GM12878 (cell line): ENCODE measurements around the gene MPP2. TPM values are rescaled to one million over a fixed set of nuclear protein-coding genes. Genes with fewer than 3 reads are reported as not detected.

Experiments used
- ATAC-seq: fragments of 200-7000 bp; cut with Tn5 transposase; 3 replicates; pipeline ENCODE4 v1.9.1; 2020; ENCODE audit warnings: mild to moderate bottlenecking, moderate library complexity
- BruUV-seq: library from RNA; stranded (reverse); fragments of 400-500 nt; replicated peaks from 2 replicates; lab custom pipeline; 2021; lab: Mats Ljungman, UMichigan
- CTCF ChIA-PET: fragments of 300-600 bp; sonication (Branson Sonifier 250); formaldehyde crosslinking; extraction: SDS; loops from one replicate; lab custom pipeline; 2021; ENCODE audit warnings: inconsistent platforms; lab: Yijun Ruan, JAX
- POLR2A ChIA-PET: fragments of 350-600 bp; formaldehyde crosslinking; extraction: SDS; loops from one replicate; lab custom pipeline; 2021; ENCODE audit warnings: inconsistent platforms; lab: Charles Lee
- RAD21 ChIA-PET: fragments of 300-600 bp; sonication (Branson Sonifier 250); formaldehyde crosslinking; loops from one replicate; lab custom pipeline; 2023; ENCODE audit warnings: antibody characterized with exemption; ENCODE audit not compliant: unreplicated experiment; lab: Charles Lee
- SMC1A ChIA-PET: fragments of 300-600 bp; sonication (Branson Sonifier 250); formaldehyde crosslinking; loops from one replicate; lab custom pipeline; 2023; ENCODE audit not compliant: unreplicated experiment, uncharacterized antibody; lab: Charles Lee
- DNase-seq: peaks from one replicate; pipeline ENCODE4 v3.0.0-alpha.2; 2011; ENCODE audit warnings: low read depth, low spot score
- FAIRE-seq: peaks from 3 replicates; lab custom pipeline; 2011; peaks lifted over from hg19 to GRCh38; lab: Jason Lieb, UNC
- H2AFZ ChIP-seq: 2 replicates; pipeline ENCODE4 v1.6.0; 2011; ENCODE audit warnings: low read depth, low read length, control low read depth; ENCODE audit not compliant: control insufficient read depth
- H3K27ac ChIP-seq: 2 replicates; pipeline ENCODE4 v1.5.1; 2011; ENCODE audit warnings: control low read depth; ENCODE audit not compliant: control insufficient read depth, insufficient read depth
- H3K27me3 ChIP-seq, 2 experiments: replicated peaks in 1 of 2; 2 replicates each; pipeline versions ENCODE4 v1.6.0 to v1.6.1; 2011; ENCODE audit warnings: low read length in 1 of 2; ENCODE audit not compliant: control insufficient read depth in 2 of 2, insufficient read depth in 2 of 2
- H3K36me3 ChIP-seq, 2 experiments: 2 replicates each; pipeline ENCODE4 v1.5.1; 2011; ENCODE audit warnings: low read length in 1 of 2; ENCODE audit not compliant: control insufficient read depth in 2 of 2, insufficient read depth in 2 of 2
- H3K4me1 ChIP-seq: 2 replicates; pipeline ENCODE4 v1.6.1; 2011; ENCODE audit warnings: mild to moderate bottlenecking, low read length, moderate library complexity, mixed read lengths; ENCODE audit not compliant: control insufficient read depth, insufficient read depth
- H3K4me2 ChIP-seq: 2 replicates; pipeline ENCODE4 v1.6.0; 2011; ENCODE audit warnings: control low read depth; ENCODE audit not compliant: control insufficient read depth, insufficient read depth
- H3K4me3 ChIP-seq: fragments of 200-600 bp; sonication (generic); 2 replicates; pipeline ENCODE4 v1.5.1; 2016
- H3K79me2 ChIP-seq: 2 replicates; pipeline ENCODE4 v1.6.0; 2011; ENCODE audit warnings: low read length; ENCODE audit not compliant: control insufficient read depth, insufficient read depth
- H3K9ac ChIP-seq: 2 replicates; pipeline ENCODE4 v1.8.0; 2011; ENCODE audit warnings: low read length, control low read depth, mixed read lengths; ENCODE audit not compliant: control insufficient read depth, insufficient read depth
- H3K9me3 ChIP-seq: replicated peaks from 3 replicates; pipeline ENCODE4 v1.5.1; 2011; ENCODE audit warnings: mild to moderate bottlenecking, low read length; ENCODE audit not compliant: control insufficient read depth, insufficient read depth
- H4K20me1 ChIP-seq: 2 replicates; pipeline ENCODE4 v1.6.0; 2011; ENCODE audit not compliant: control insufficient read depth, insufficient read depth
- DPF2 ChIP-seq: fragments of 450-650 bp; IDR thresholded peaks from 2 replicates; pipeline ENCODE4 v1.6.1; 2017; ENCODE audit warnings: mild to moderate bottlenecking
- E2F8 ChIP-seq: fragments of 450-650 bp; IDR thresholded peaks from 2 replicates; pipeline ENCODE4 v1.6.1; 2018; ENCODE audit warnings: mild to moderate bottlenecking, low read depth, moderate library complexity; ENCODE audit not compliant: partially characterized antibody
- E4F1 ChIP-seq: fragments of 450-650 bp; IDR thresholded peaks from 2 replicates; pipeline ENCODE4 v1.6.1; 2018; ENCODE audit warnings: borderline replicate concordance, mild to moderate bottlenecking; ENCODE audit not compliant: partially characterized antibody
- EED ChIP-seq: sonication (generic); IDR thresholded peaks from 2 replicates; pipeline ENCODE4 v1.6.1; 2016; ENCODE audit warnings: antibody characterized with exemption, low read depth
- GABPA ChIP-seq: IDR thresholded peaks from 2 replicates; pipeline ENCODE4 v1.6.1; 2014; ENCODE audit warnings: antibody characterized with exemption, low read depth, mild to moderate bottlenecking, inconsistent platforms
- JUNB ChIP-seq: IDR thresholded peaks from 2 replicates; pipeline ENCODE4 v1.6.1; 2016; ENCODE audit warnings: antibody characterized with exemption, mild to moderate bottlenecking
- MYB ChIP-seq: fragments of 150-350 bp; IDR thresholded peaks from 2 replicates; pipeline ENCODE4 v1.6.1; 2014; ENCODE audit warnings: mild to moderate bottlenecking, low read depth, low read length, borderline replicate concordance
- MYC ChIP-seq: IDR thresholded peaks from 2 replicates; pipeline ENCODE4 v1.6.1; 2011; ENCODE audit warnings: mild to moderate bottlenecking, low read length, moderate library complexity, inconsistent platforms; ENCODE audit not compliant: insufficient read depth, insufficient replicate concordance, insufficient read length, severe bottlenecking
- POLR2A ChIP-seq: IDR thresholded peaks from 2 replicates; pipeline ENCODE4 v1.6.1; 2011; ENCODE audit warnings: low read depth, mild to moderate bottlenecking, low read length
- POLR2AphosphoS2 ChIP-seq: IDR thresholded peaks from 2 replicates; pipeline ENCODE4 v1.6.1; 2011; ENCODE audit warnings: low read depth, mild to moderate bottlenecking, low read length, improper control_type of control experiment, moderate library complexity
- PRDM15 ChIP-seq: fragments of 450-650 bp; formaldehyde crosslinking; IDR thresholded peaks from 2 replicates; pipeline ENCODE4 v1.4.0; 2020; ENCODE audit warnings: mild to moderate bottlenecking, moderate library complexity
- RB1 ChIP-seq: fragments of 450-650 bp; formaldehyde crosslinking; IDR thresholded peaks from 2 replicates; pipeline ENCODE4 v1.6.1; 2017; ENCODE audit warnings: mild to moderate bottlenecking, borderline replicate concordance
- STAT3 ChIP-seq: IDR thresholded peaks from 2 replicates; pipeline ENCODE4 v1.6.1; 2011; ENCODE audit warnings: low read depth, low read length, improper control_type of control experiment
- SUPT20H ChIP-seq: IDR thresholded peaks from 2 replicates; pipeline ENCODE4 v1.6.1; 2011; ENCODE audit warnings: low read depth, mild to moderate bottlenecking, low read length, moderate library complexity, borderline replicate concordance; ENCODE audit not compliant: control insufficient read depth
- TARDBP ChIP-seq: IDR thresholded peaks from 2 replicates; pipeline ENCODE4 v1.6.1; 2016; ENCODE audit warnings: borderline replicate concordance
- TBL1XR1 ChIP-seq: IDR thresholded peaks from 2 replicates; pipeline ENCODE4 v1.6.1; 2012; ENCODE audit warnings: low read depth, low read length, improper control_type of control experiment
- YY1 ChIP-seq: IDR thresholded peaks from 2 replicates; pipeline ENCODE4 v1.6.1; 2011; ENCODE audit warnings: low read depth, mild to moderate bottlenecking, low read length
- WGBS: methylation state at CpG from one replicate; pipeline ENCODE4 v1.1.6; 2016; ENCODE audit warnings: low lambda C conversion rate; ENCODE audit not compliant: insufficient replicate concordance, insufficient coverage; ENCODE audit errors: missing lambda C conversion rate; 5-methylcytosine and 5-hydroxymethylcytosine counted together
- in situ Hi-C: fragments of 300-500 bp; cut with MboI; formaldehyde crosslinking; loops from 9 replicates; pipeline ENCODE4 v1.14.3; 2018; ENCODE audit warnings: mixed read lengths
- intact Hi-C: fragments of 100-400 bp; cut with micrococcal nuclease; formaldehyde crosslinking; loops from one replicate; pipeline ENCODE4 v1.14.2; 2022; ENCODE audit not compliant: unreplicated experiment
- polyA plus RNA-seq, 11 experiments: library from polyadenylated mRNA; depleted of rRNA in 4 of 11; unstranded in 6 of 11; stranded (reverse) in 5 of 11; fragments of >200 nt; fragmentation: Nextera tagmentation in 4 of 11; fragmentation: Illumina TruSeq in 1 of 11; extraction: Ambion mirVana in 4 of 11; extraction: Trizol in 1 of 11; gene quantifications; 1 replicate in 1 of 11; 2 replicates in 10 of 11; pipeline versions ENCODE4 v1.2.1 to v1.2.3, GENCODE V29; 2011 to 2016; ENCODE audit warnings: inconsistent platforms in 2 of 11, missing spikeins in 2 of 11, low read depth in 1 of 11
- total RNA-seq, 4 experiments: library from RNA; depleted of rRNA in 3 of 4; stranded (reverse); fragments of >200 nt in 3 of 4; fragmentation: Illumina TruSeq in 1 of 4; extraction: Trizol in 1 of 4; gene quantifications; 2 replicates each; pipeline versions ENCODE4 v1.2.1 to v1.2.3, GENCODE V29; 2013 to 2021

Gene MPP2
- total and polyA plus RNA-seq, 10 of the 15 experiments (the other 5 are each of a cell fraction or from before 2014, with no cell fraction given), result 0.02 to 0.23 (median 0.15) TPM; not detected in 2

GRCh38 chr17:43936434-43936833 lies 29.1 kb upstream of the MPP2 start:
- Histone ChIP-seq H3K27ac (no peak overlapping the region), H3K36me3 (no peaks in the 10 kb centered on the region), H3K27me3 (no peaks in the 10 kb centered on the region; a peak in 1 of 4 replicates), H3K9ac (no peak overlapping the region), H3K4me2 (no peak overlapping the region), H2AFZ (no peak overlapping the region), H3K4me3 (no peak overlapping the region), H3K4me1 (no peaks in the 10 kb centered on the region), H4K20me1 (no peaks in the 10 kb centered on the region), H3K9me3 (no peaks in the 10 kb centered on the region), H3K79me2 (no peaks in the 10 kb centered on the region)
- ChIA-PET RAD21 (no interaction called here), CTCF (interaction anchor here (1.1 kb wide), 1 partner anchor 34 kb away, joined by 3 read pairs; no protein-coding TSS in a partner anchor), POLR2A (no interaction called here), SMC1A (no interaction called here)
- ATAC-seq (no peak), FAIRE-seq (no peak), DNase-seq (no peak)
- in situ Hi-C loops, result no loop called here
- 58% methylated on average over 3 of the region's 3 CpGs for WGBS
- intact Hi-C loops, result no loop called here
- no TSS peak for BruUV-seq
- no peak for TF ChIP-seq E4F1
- TF ChIP-seq TARDBP, result no peak
- TF ChIP-seq GABPA, result no peak
- no peak for TF ChIP-seq PRDM15 (CRISPR knock-in tag)
- TF ChIP-seq EED, result no peak
- no peak for TF ChIP-seq STAT3
- TF ChIP-seq MYB, result no peak
- TF ChIP-seq JUNB, result no peak
- TF ChIP-seq RB1, result no peak
- no peak for TF ChIP-seq YY1
- TF ChIP-seq TBL1XR1, result no peak
- TF ChIP-seq DPF2, result no peak
- TF ChIP-seq E2F8, result no peak
- TF ChIP-seq MYC, result no peak
- TF ChIP-seq POLR2A, result no peak
- TF ChIP-seq SUPT20H, result no peak
- no peak for TF ChIP-seq POLR2AphosphoS2
